Stimulated activated CD4-positive, alpha-beta T cell treated with anti-CD3 and anti-CD28 coated beads, Interleukin-12 subunit alpha, Interleukin-12 subunit beta, amount 100 ng/mL, for 4 hours (primary cell): ENCODE results near the gene COPB2.
"Not testable (repeated sequence)": the region's sequence is repeated elsewhere in the genome, so short reads cannot be mapped to it uniquely, and the experiment has no call there.

Source experiments
- DNase-seq: peaks from one replicate; pipeline ENCODE4 v3.0.0-alpha.2; 2020

The COPB2 gene

DNA sequence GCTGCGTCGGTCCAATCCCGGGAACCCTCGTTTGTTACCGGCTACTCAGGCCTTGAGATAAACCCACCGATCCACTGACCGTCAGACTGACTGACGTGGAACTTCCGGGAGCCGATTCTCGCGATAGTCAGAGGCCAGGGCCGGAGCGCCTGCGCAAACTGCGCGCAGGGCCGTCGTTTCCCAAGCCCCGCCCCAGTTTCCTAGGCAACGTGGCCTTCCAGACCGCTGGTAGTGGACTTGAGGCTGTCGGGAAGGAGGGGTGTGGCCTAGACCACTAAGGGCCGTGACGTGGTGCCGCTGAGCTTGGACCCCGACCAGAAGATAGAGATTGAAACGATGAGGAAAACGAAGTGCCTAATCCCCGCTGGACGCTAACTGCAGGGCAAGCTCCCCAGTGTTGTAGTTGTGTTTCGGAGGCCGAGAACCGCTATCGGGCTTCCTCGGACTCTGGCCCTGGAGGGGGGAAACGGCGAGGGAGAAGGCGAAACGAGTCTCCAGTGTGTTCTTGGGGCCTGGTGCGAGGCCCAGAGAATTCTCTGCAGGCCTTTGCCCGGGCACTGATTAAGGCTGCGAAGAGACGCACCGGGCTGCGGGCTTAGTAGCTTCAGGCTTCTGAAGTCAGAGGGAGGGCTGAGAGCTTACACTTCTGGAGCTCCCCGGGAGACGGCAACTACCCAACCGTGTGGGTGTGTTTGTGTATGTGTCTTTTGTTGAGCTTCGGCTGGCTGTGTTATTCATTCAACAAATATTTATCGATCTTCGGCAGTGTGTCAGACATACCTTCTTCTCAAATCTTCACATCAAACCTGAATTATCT is at the start of gene COPB2:
Gene COPB2 (minus strand): TSS at position 96 of the 817 bp plus-strand sequence. CDS start 97 bp downstream, outside the sequence.
- peak; percentile 98 for DNase-seq

DNA sequence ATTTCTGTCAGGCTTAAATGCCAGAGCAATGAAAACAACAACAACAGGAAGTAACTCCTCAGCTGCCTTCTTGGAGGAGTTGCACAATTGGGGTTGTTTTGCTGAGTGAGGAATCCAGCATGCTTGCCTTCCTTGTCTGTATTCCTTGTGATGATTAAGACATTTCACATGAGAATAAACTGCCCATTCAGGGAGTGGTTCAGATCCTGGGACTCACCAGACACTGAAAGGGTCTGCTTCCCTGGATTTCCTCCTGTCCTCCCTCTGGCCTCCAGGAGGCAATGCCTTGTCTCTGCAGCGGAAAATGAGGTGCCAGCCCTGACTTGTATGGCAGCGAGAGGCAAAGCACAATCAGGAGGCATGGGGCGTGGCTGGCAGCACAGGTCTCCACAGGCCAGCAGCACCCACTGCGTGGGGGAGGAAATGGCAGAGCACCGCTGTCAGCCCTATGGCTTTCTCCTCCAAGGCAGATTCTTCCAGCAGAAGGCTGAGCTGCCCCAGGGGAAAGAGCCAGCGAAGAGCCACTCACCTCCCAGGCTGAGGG is 45.4 kb upstream of the COPB2 start:
- no peak for DNase-seq

DNA sequence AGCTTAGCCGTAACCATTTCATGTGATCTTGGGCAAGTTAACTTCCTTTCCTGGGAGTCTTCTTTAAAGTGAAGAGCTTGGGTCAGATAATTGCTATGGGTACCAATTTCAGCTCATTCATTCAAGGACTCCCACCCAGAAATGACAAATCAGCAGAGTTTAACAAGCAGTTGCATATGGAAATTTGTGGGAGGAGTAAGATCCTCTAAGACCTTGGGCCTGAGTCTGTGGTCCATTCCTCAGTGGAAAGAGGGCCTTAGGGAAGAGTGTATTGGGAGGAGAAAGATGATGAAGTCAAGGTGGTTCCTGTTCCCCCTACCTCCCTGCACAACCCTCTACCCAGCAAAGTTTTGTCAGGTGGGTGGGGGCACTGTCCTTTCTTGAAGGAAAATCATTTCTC is 44.8 kb upstream of the COPB2 start:
- no peak for DNase-seq

DNA sequence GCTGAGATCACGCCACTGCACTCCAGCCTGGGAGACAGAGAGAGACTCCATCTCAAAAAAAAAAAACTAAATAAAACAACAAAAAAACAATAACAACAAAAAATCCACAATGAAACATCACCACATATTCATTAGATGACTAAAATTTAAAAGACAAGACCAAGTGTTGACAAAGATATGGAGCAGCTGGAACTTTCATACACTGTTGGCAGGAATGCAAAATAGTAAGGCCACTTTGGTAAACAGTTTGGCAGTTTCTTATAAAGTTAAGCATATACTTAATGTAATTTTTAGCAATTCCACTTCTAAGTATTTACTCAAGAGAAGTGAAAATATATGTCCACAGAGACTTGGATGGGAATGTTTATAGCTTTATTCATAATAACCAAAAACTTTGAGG is 43.6 kb upstream of the COPB2 start:
- no peak for DNase-seq

- no peak for DNase-seq
Observed at GRCh38 chr3:139430493-139430892, 41.0 kb upstream of the COPB2 start.

DNA sequence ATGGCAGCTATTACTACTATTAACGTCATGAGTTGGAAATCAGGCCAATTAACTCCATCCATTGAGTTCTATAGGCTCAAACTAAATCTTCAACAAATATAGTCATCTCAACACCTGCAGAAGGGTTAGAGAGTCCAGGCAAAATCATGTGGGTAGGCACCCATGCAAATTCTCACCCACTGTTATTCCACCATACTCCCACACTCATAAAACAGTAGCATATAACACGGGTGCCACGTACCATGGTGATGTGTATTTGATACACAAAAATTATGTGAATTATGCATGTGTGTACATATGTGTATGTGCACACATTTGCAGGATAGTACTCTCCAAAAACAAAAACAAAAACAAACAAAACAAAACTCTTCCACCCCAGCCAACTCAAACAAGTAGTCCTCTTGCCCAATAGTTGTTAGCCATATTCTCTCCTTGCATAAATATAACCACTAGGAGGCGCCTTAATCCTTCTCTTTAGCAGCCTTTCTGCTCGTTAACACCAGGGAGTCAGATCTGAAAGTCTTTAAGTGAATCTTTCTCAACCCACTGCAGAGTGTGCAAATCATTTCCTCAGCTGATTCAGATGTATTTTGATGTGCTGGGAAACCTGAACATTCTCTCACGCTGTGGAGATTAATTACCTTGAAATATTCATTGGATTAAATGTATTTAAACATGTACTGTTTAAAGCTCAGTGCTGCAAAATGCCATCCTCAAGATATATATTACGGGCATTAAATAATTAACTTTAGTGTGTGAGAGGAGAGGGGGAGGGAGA is 38.0 kb upstream of the COPB2 start:
- DNase-seq = no peak

DNA sequence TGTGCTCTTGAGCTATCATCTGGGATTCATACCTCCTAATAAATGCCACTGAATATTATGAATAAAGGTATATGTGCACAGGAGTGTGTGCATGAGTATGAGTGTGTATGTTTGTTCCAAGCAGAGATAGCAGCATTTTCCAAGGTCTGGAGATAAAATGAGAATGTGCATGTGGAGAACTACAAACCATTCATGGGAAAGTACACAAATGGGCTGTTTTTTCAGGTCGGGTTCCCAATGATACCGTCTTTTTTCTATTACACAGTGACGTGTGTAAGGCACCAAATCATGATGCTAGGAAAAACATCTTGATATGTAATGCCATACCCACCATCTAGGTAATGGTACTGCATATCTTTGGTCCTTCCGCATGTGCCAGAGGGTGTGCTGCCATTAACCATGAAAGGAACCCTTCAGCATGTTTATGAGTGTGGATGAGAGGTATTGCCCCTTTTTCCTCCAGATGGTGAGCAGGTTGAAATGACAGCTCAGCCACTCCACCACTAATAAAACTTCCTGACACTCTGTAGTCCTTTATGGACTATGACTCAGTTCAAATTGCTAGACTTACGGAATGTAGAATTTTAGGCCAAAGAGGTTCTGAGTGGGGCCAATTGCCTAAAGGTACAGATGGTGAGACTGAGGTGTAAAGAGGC is 36.4 kb upstream of the COPB2 start:
- DNase-seq = no peak

GRCh38 chr3:139423232-139423631 is 33.8 kb upstream of the COPB2 start:
- DNase-seq = no peak

- no peak for DNase-seq
Observed at GRCh38 chr3:139421460-139421859, 32.0 kb upstream of the COPB2 start.

- DNase-seq = no peak
Observed at GRCh38 chr3:139421040-139421439, 31.6 kb upstream of the COPB2 start.

DNA sequence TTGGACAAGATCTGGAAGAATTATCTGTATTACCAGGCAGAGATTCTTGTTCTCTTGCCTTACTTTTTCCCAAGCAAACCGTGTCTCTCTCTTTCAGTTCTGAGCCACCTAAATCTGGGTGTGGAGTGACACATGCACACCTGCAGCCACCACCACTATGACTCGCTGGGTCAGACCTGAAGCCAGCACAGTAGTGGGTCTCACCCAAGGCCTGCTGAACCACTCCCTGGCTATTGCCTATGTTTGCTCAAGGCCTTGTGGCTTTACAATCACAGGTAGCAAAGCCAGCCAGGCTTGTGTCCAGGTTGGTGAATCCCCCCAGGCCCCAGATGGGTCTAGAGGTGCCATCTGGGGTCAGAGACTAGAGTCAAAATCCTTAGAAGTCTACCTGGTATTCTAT is 28.7 kb upstream of the COPB2 start:
- no peak for DNase-seq

- no peak for DNase-seq
Observed at GRCh38 chr3:139416275-139416674, 26.8 kb upstream of the COPB2 start.

GRCh38 chr3:139414608-139415224 is 25.3 kb upstream of the COPB2 start:
- DNase-seq = no peak

DNA sequence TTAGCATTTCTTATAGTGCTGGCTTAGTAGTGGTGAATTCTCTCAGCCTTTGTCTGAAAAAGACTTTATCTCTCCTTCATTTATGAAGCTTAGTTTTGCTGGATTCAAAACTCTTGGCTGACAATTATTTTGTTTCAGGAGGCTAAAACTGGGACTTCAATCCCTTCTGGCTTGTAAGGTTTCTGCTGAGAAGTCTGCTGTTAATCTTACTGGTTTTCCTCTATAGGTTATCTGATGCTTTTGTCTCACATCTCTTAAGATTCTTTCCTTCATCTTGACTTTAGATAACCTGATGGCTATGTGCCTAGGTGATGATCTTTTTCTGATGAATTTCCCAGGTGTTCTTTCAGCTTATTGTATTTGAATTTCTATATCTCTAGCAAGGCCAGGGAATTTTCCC is 23.4 kb upstream of the COPB2 start:
- not testable (repeated sequence) for DNase-seq

DNA sequence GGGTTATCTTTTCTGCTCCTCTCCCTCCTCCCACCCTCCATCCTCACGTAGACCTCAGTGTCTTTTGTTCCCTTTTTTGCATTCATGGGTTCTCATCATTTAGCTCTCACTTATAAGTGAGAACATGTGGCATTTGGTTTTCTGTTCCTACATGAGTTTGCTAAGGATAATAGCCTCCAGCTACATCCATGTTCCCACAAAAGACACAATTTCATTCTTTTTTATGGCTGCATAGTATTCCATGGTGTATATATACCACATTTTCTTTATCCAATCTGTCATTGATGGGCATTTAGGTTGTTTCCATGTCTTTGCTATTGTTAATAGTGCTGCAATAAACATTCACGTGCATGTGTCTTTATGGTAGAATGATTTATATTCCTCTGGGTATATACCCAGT is 11.7 kb upstream of the COPB2 start:
- DNase-seq = not testable (repeated sequence)

DNA sequence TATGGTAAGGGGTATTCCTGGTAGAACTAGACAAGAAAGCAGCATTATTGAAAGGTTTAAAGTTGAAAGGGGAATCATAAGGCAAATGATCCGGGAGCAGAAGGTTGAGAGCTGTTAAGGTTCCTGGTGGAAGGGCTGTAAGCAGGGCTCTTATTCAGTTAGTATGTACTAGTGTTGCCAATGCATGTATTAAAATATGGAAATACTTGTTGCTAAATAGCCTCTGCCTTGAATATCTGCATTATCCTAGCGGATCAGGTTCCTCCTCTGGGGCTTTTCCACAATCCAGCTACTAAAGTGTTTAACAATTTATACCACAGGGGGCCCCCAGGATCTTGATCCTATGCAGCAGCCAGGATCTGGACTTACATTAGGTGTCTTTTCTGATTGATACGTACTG is 7.3 kb upstream of the COPB2 start:
- no peak for DNase-seq

DNA sequence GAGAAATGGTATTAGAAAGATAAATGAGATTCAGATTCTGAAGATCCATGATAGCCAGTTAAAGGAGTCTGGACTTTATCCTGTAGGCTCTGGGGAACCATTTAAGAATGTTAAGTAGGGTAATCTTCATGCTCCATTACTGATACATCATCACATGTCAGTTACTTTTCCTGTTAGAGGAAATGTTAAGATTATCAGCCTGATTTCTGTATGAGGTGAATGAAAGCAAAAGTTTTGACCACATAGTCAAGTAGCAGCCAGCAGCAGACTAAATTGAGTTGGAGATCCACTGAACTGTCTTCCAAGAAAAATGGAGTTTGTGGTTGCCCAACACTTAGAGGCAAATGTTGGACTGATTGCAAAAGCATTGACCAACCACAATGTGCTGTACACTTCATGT is 4.7 kb upstream of the COPB2 start:
- no peak for DNase-seq

DNA sequence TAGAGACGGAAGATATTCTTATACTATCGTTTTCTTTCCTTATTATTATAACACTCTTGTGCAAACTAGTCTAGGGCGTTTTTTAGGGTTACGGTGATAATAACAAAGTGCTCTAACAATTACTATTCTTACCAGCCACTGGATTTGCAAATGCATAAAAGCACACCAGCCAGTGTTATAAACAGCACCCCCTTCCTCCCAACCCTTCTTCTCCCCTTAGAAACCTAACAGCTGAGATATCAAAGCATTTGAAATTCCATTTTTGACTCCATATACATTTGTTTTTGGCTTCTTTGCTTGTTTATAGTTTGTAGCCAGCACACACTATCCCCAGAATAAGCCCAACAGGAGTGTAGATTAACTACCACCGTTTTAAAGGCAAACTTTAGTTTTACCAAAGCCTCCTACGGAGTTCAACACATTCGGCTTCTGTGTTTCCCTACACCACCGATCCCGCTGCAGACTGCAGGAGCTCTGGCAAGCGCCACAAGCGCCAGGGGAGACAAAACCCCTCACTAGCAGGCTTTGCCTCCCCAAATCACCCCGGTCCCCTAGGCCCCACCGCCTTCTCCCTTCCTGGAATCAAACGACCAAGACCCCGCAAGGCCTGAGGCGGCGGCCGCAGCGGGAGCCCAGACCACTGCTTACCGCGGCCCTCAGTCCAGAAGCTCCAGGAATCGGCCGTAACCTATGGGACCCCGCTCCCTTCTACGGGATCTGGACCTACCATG is 461 bp downstream of the COPB2 start:
- DNase-seq = peak; percentile 23

GRCh38 chr3:139388077-139388476 is 1.4 kb downstream of the COPB2 start:
- DNase-seq = no peak

DNA sequence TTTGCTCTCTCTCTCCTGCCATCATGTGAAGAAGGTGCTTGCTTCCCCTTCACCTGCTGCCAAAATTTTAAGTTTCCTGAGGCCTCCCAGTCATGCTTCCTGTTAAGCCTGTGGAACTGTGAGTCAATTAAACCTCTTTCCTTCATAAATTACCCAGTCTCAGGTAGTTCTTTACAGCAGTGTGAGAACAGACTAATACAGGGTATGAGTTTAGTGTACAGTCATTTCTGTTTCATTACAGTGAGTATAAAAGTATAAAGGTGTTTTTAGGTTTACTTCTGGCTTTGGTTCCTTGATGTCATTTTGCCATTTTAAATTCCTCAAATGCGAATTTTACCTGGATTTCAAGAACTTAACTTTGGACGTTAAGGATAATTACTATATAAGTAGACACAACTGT is 7.2 kb downstream of the COPB2 start:
- not testable (repeated sequence) for DNase-seq

- DNase-seq = no peak
Observed at GRCh38 chr3:139380575-139380974, 8.9 kb downstream of the COPB2 start.

DNA sequence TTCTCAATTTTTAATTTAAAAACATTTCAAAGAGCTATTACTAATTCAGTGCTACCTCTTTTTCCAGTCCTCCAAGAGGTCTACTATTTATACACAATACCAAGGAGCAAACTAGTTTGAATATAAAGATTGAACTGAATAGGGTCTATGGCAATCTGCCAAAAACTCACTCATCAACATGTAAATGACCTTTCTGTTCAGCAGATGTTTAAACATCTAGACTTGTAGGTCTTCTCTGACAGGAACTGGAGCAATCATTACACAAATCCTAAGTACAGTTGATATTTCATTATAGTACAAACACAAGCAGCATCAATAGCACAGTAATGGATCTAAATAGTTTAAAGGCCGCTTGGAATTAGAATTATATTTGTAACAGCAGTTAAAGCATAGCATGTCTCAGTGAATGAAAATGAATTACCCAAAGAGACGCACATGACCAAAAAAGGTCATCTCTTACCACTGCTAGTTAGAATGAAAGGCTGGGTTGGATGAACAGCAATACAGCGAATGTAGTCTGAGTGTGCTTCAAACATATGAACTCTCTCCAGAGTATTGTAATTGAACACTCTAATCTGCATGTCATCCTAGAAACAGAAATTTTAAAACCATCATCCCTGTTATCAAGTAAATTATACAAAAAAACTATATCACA is 10.7 kb downstream of the COPB2 start:
- DNase-seq = no peak
